Ovary (tissue), 3 donors: Measurements from ENCODE around the gene DAZAP2.
"Not testable (repeated sequence)": the region's sequence is repeated elsewhere in the genome, so short reads cannot be mapped to it uniquely, and the experiment has no call there.

Experiments
- CTCF ChIP-seq, 3 donors: fragments of 450-650 bp in 2 of 3; fragments of 200-600 bp in 1 of 3; IDR thresholded peaks; one replicate each; pipeline versions ENCODE4 v1.5.1 to v1.8.0; 2016 to 2022; ENCODE audit warnings: antibody characterized with exemption in 3 of 3, mild to moderate bottlenecking in 1 of 3
- EP300 ChIP-seq: sonication (generic); formaldehyde crosslinking; IDR thresholded peaks from one replicate; pipeline ENCODE4 v1.6.1; 2017; ENCODE audit warnings: antibody characterized with exemption
- POLR2A ChIP-seq: fragments of 450-650 bp; IDR thresholded peaks from one replicate; pipeline ENCODE4 v1.6.1; 2017; ENCODE audit warnings: antibody characterized with exemption, mild to moderate bottlenecking, moderate library complexity
- donor health status: DM: no; HTN: no; CAD: no.

GRCh38 chr12:51272810-51273209 lies 34.2 kb downstream of the DAZAP2 start:
- TF ChIP-seq POLR2A; CTCF (IDR thresholded peaks at IDR 0.05); EP300: not testable (repeated sequence)
